ENCODE data around the gene PRDM5.

- TF ChIP-seq ETV5 (CRISPR knock-in tag; IDR thresholded peaks at IDR 0.05; ENCODE audit: low read depth), result no peak
- TF ChIP-seq ZNF77 (CRISPR knock-in tag; IDR thresholded peaks at IDR 0.05), result no peak
- TF ChIP-seq MLX (CRISPR knock-in tag; conservative IDR thresholded peaks at IDR 0.05), result no peak
- TF ChIP-seq ZNF146 (CRISPR knock-in tag; IDR thresholded peaks at IDR 0.05; ENCODE audit: unreplicated experiment), result no peak
- no peak for TF ChIP-seq HDAC3 (IDR thresholded peaks at IDR 0.05; ENCODE audit: borderline replicate concordance, partially characterized antibody)
- TF ChIP-seq ETV6 (IDR thresholded peaks at IDR 0.05; ENCODE audit: borderline replicate concordance in 1 of 2, low read depth in 2 of 2, low read length in 1 of 2), result no peak
- no peak for TF ChIP-seq ETV6 (CRISPR knock-in tag; IDR thresholded peaks at IDR 0.05; ENCODE audit: borderline replicate concordance)
- no peak for TF ChIP-seq TFAP4 (CRISPR knock-in tag; IDR thresholded peaks at IDR 0.05; ENCODE audit: borderline replicate concordance)
- no peak for TF ChIP-seq ZBTB33 (CRISPR knock-in tag; IDR thresholded peaks at IDR 0.05)
- TF ChIP-seq ZBTB43 (CRISPR knock-in tag; IDR thresholded peaks at IDR 0.05), result no peak
- TF ChIP-seq CTCF (IDR thresholded peaks at IDR 0.05 in 2 of 3, conservative IDR thresholded peaks at IDR 0.05 in 1 of 3; ENCODE audit: insufficient read depth in 2 of 3, low read depth in 1 of 3, low read length in 3 of 3), result no peak
Measured at GRCh38 chr4:120716346-120716745, 206.2 kb downstream of the PRDM5 start.
